Middle frontal gyrus (tissue), 1 donor: Measurements from ENCODE around the gene ADAMTSL2.

Experiments
- DNase-seq: peaks from one replicate; pipeline ENCODE4 v3.0.0-alpha.2; 2015; ENCODE audit warnings: low spot score; ENCODE audit errors: extremely low spot score

ADAMTSL2 gene

GRCh38 chr9:133517711-133518110 lies 16.8 kb upstream of the ADAMTSL2 start:
- no peak for DNase-seq

- DNase-seq: no peak
Measured at GRCh38 chr9:133518200-133518599, 16.3 kb upstream of the ADAMTSL2 start.

GRCh38 chr9:133518706-133519449 lies 15.6 kb upstream of the ADAMTSL2 start:
- no peak for DNase-seq

GRCh38 chr9:133519693-133520092 lies 14.8 kb upstream of the ADAMTSL2 start:
- DNase-seq: no peak

GRCh38 chr9:133520121-133520835 lies 14.2 kb upstream of the ADAMTSL2 start:
- DNase-seq: no peak

- no peak for DNase-seq
Measured at GRCh38 chr9:133521122-133522072, 13.1 kb upstream of the ADAMTSL2 start.

- no peak for DNase-seq
Measured at GRCh38 chr9:133522073-133522910, 12.2 kb upstream of the ADAMTSL2 start.

- no peak for DNase-seq
Measured at GRCh38 chr9:133523106-133523505, 11.4 kb upstream of the ADAMTSL2 start.

GRCh38 chr9:133524146-133524545 lies 10.4 kb upstream of the ADAMTSL2 start:
- DNase-seq: no peak

- DNase-seq: no peak
Measured at GRCh38 chr9:133524679-133525228, 9.8 kb upstream of the ADAMTSL2 start, which contains the start of gene MYMK. Gene MYMK, minus strand, starts transcription at chr9:133524959. Its CDS starts 115 bp downstream, at chr9:133524844.

GRCh38 chr9:133525677-133526076 lies 8.8 kb upstream of the ADAMTSL2 start:
- DNase-seq: no peak

GRCh38 chr9:133526721-133527321 lies 7.7 kb upstream of the ADAMTSL2 start:
- no peak for DNase-seq

- no peak for DNase-seq
Measured at GRCh38 chr9:133527444-133527920, 7.0 kb upstream of the ADAMTSL2 start.

GRCh38 chr9:133528001-133528875 lies 6.3 kb upstream of the ADAMTSL2 start:
- DNase-seq: no peak

- DNase-seq: no peak
Measured at GRCh38 chr9:133528876-133529241, 5.6 kb upstream of the ADAMTSL2 start.

- no peak for DNase-seq
Measured at GRCh38 chr9:133529457-133529856, 5.0 kb upstream of the ADAMTSL2 start.

GRCh38 chr9:133529874-133530273 lies 4.6 kb upstream of the ADAMTSL2 start:
- no peak for DNase-seq

GRCh38 chr9:133531293-133531692 lies 3.2 kb upstream of the ADAMTSL2 start:
- no peak for DNase-seq
